Suprapubic skin (tissue), 3 donors: ENCODE measurements around the gene ARSB.

Source experiments
- CTCF ChIP-seq, 2 donors: fragments of 200-600 bp in 1 of 2; fragments of 450-650 bp in 1 of 2; sonication (generic) in 1 of 2; IDR thresholded peaks; one replicate each; pipeline ENCODE4 v1.5.1; 2016 to 2019; ENCODE audit warnings: antibody characterized with exemption in 2 of 2, mild to moderate bottlenecking in 1 of 2, moderate library complexity in 1 of 2
- POLR2A ChIP-seq, 2 donors: fragments of 450-650 bp; IDR thresholded peaks; one replicate each; pipeline ENCODE4 v1.6.1; 2017; ENCODE audit warnings: antibody characterized with exemption in 2 of 2, mild to moderate bottlenecking in 2 of 2, moderate library complexity in 2 of 2

- TF ChIP-seq CTCF (IDR thresholded peaks at IDR 0.05) = no peak
- TF ChIP-seq POLR2A (IDR thresholded peaks at IDR 0.05) = no peak
These were observed 95.6 kb downstream of the ARSB start for GRCh38 chr5:78889369-78890140.
